Astrocyte (in vitro differentiated cells and primary cell): Measurements from ENCODE around the gene RBSN. TPM values are rescaled to one million over a fixed set of nuclear protein-coding genes. Genes with fewer than 3 reads are reported as not detected.

Experiments
- DNase-seq: peaks from one replicate; pipeline ENCODE4 v3.0.0-alpha.2; 2010; ENCODE audit warnings: low read depth
- FAIRE-seq: peaks from 2 replicates; lab custom pipeline; 2011; peaks lifted over from hg19 to GRCh38; lab: Jason Lieb, UNC
- H2AFZ ChIP-seq: 2 replicates; pipeline ENCODE4 v1.6.0; 2012; ENCODE audit warnings: low read depth, low read length, inconsistent platforms
- H3K27ac ChIP-seq: 2 replicates; pipeline ENCODE4 v1.5.1; 2011; ENCODE audit warnings: low read depth, low read length, inconsistent platforms
- H3K27me3 ChIP-seq: 2 replicates; pipeline ENCODE4 v1.6.0; 2011; ENCODE audit warnings: low read length, inconsistent platforms; ENCODE audit not compliant: insufficient read depth
- H3K36me3 ChIP-seq: 2 replicates; pipeline ENCODE4 v1.5.1; 2011; ENCODE audit warnings: low read length, inconsistent platforms; ENCODE audit not compliant: insufficient read depth
- H3K4me1 ChIP-seq: 2 replicates; pipeline ENCODE4 v1.5.1; 2011; ENCODE audit warnings: low read length, inconsistent platforms; ENCODE audit not compliant: insufficient read depth
- H3K4me2 ChIP-seq: 2 replicates; pipeline ENCODE4 v1.6.0; 2012; ENCODE audit warnings: low read length, inconsistent platforms
- H3K4me3 ChIP-seq: 2 replicates; pipeline ENCODE4 v1.5.1; 2011; ENCODE audit warnings: low read depth, mild to moderate bottlenecking, low read length, inconsistent platforms; ENCODE audit not compliant: insufficient read depth
- H3K79me2 ChIP-seq: 2 replicates; pipeline ENCODE4 v1.6.0; 2012; ENCODE audit warnings: mild to moderate bottlenecking, low read length, inconsistent platforms; ENCODE audit not compliant: insufficient read depth
- H3K9ac ChIP-seq: 2 replicates; pipeline ENCODE4 v1.6.0; 2012; ENCODE audit warnings: mild to moderate bottlenecking, low read length, inconsistent platforms
- H3K9me3 ChIP-seq: 2 replicates; pipeline ENCODE4 v1.5.1; 2012; ENCODE audit warnings: low read depth, mild to moderate bottlenecking, low read length, inconsistent platforms; ENCODE audit not compliant: insufficient read depth
- H4K20me1 ChIP-seq: 2 replicates; pipeline ENCODE4 v1.6.0; 2012; ENCODE audit warnings: low read length, inconsistent platforms; ENCODE audit not compliant: insufficient read depth
- H3K27ac Mint-ChIP-seq: one replicate; pipeline ENCODE4 v1.8.0; 2021; ENCODE audit warnings: mild to moderate bottlenecking, mixed read lengths; ENCODE audit not compliant: unreplicated experiment
- H3K27me3 Mint-ChIP-seq: one replicate; pipeline ENCODE4 v1.8.0; 2021; ENCODE audit warnings: low read depth, mixed read lengths; ENCODE audit not compliant: unreplicated experiment
- H3K36me3 Mint-ChIP-seq: one replicate; pipeline ENCODE4 v1.8.0; 2021; ENCODE audit warnings: low read depth, mixed read lengths; ENCODE audit not compliant: unreplicated experiment
- H3K4me1 Mint-ChIP-seq: one replicate; pipeline ENCODE4 v1.8.0; 2021; ENCODE audit warnings: low read depth, mixed read lengths; ENCODE audit not compliant: unreplicated experiment
- H3K4me3 Mint-ChIP-seq: one replicate; pipeline ENCODE4 v1.8.0; 2021; ENCODE audit warnings: mild to moderate bottlenecking, moderate library complexity, mixed read lengths; ENCODE audit not compliant: unreplicated experiment
- H3K9me3 Mint-ChIP-seq: one replicate; pipeline ENCODE4 v1.8.0; 2021; ENCODE audit warnings: mild to moderate bottlenecking, mixed read lengths; ENCODE audit not compliant: unreplicated experiment
- CTCF ChIP-seq: IDR thresholded peaks from 2 replicates; pipeline ENCODE4 v1.5.1; 2011; ENCODE audit warnings: low read depth, mild to moderate bottlenecking, inconsistent platforms, low read length, moderate library complexity; ENCODE audit not compliant: insufficient read depth
- EZH2 ChIP-seq: IDR thresholded peaks from 2 replicates; pipeline ENCODE4 v1.6.1; 2012; ENCODE audit warnings: mild to moderate bottlenecking, low read length, inconsistent platforms; ENCODE audit not compliant: insufficient read depth
- total RNA-seq: library from RNA; stranded (reverse); gene quantifications from 2 replicates; pipeline ENCODE4 v1.2.1, GENCODE V29; 2021

Gene RBSN
- total RNA-seq, 1 donor from 2014 or later: 20.3 TPM

- H3K4me1 Mint-ChIP-seq: peaks cover 8% of the 10 kb centered on the region
- no peaks in the 10 kb centered on the region for H3K9me3 Mint-ChIP-seq
- no peaks in the 10 kb centered on the region for H3K9me3 ChIP-seq
- H3K27me3 ChIP-seq: no peaks in the 10 kb centered on the region
- peaks cover 6% of the 10 kb centered on the region for H3K4me1 ChIP-seq
- H3K36me3 Mint-ChIP-seq: peaks cover 18% of the 10 kb centered on the region
- H3K36me3 ChIP-seq: peaks cover 61% of the 10 kb centered on the region
- DNase-seq (no peak), FAIRE-seq (no peak)
- H3K4me3 ChIP-seq: no peak overlapping the region
- no peaks in the 10 kb centered on the region for H3K79me2 ChIP-seq
- no peak overlapping the region for H3K9ac ChIP-seq
- no peak overlapping the region for H3K27ac ChIP-seq
- no peak overlapping the region for H3K4me2 ChIP-seq
- no peaks in the 10 kb centered on the region for H3K27me3 Mint-ChIP-seq
- no peak overlapping the region for H3K27ac Mint-ChIP-seq
- no peak overlapping the region for H2AFZ ChIP-seq
- TF ChIP-seq EZH2 (no peak), CTCF (no peak)
- H4K20me1 ChIP-seq: peaks cover 22% of the 10 kb centered on the region
- H3K4me3 Mint-ChIP-seq: no peak overlapping the region
Observed at GRCh38 chr3:15041950-15042349, 57.0 kb downstream of the RBSN start.

- Mint-ChIP-seq H3K27ac (no peak overlapping the region), H3K27me3 (no peaks in the 10 kb centered on the region), H3K4me3 (no peak overlapping the region), H3K9me3 (no peaks in the 10 kb centered on the region), H3K4me1 (peaks cover 8% of the 10 kb centered on the region), H3K36me3 (peaks cover 16% of the 10 kb centered on the region)
- Histone ChIP-seq H3K4me1 (peaks cover 6% of the 10 kb centered on the region), H3K27me3 (no peaks in the 10 kb centered on the region), H3K27ac (no peak overlapping the region), H4K20me1 (peaks cover 15% of the 10 kb centered on the region), H3K9me3 (no peaks in the 10 kb centered on the region), H3K9ac (no peak overlapping the region), H3K79me2 (no peaks in the 10 kb centered on the region), H2AFZ (no peak overlapping the region), H3K4me2 (no peak overlapping the region), H3K4me3 (no peak overlapping the region), H3K36me3 (peaks cover 50% of the 10 kb centered on the region)
- DNase-seq: no peak
- FAIRE-seq: no peak
- no peak for TF ChIP-seq EZH2
- no peak for TF ChIP-seq CTCF
Observed at GRCh38 chr3:15040844-15041243, 58.1 kb downstream of the RBSN start.

GRCh38 chr3:15038306-15038705 is 60.6 kb downstream of the RBSN start:
- Mint-ChIP-seq H3K36me3 (peaks cover 17% of the 10 kb centered on the region), H3K27ac (no peak overlapping the region)

More at GRCh38 chr3:15038306-15038705, 60.6 kb downstream of the RBSN start:
- Histone ChIP-seq H2AFZ (no peak overlapping the region), H3K36me3 (peaks cover 40% of the 10 kb centered on the region), H3K27me3 (no peaks in the 10 kb centered on the region), H3K9ac (no peak overlapping the region), H3K4me1 (peaks cover 6% of the 10 kb centered on the region), H3K4me3 (no peak overlapping the region), H4K20me1 (peaks cover 8% of the 10 kb centered on the region), H3K9me3 (no peaks in the 10 kb centered on the region), H3K4me2 (no peak overlapping the region), H3K27ac (no peak overlapping the region), H3K79me2 (no peaks in the 10 kb centered on the region)
- DNase-seq: no peak
- H3K9me3 Mint-ChIP-seq: no peaks in the 10 kb centered on the region
- FAIRE-seq: no peak
- no peaks in the 10 kb centered on the region for H3K27me3 Mint-ChIP-seq
- H3K4me3 Mint-ChIP-seq: no peak overlapping the region
- no peak for TF ChIP-seq CTCF
- TF ChIP-seq EZH2: no peak
- peaks cover 8% of the 10 kb centered on the region for H3K4me1 Mint-ChIP-seq
